Liver (tissue), 3 donors: ENCODE measurements around the gene EGLN1.

ENCODE experiments used
- CTCF ChIP-seq: fragments of 150-350 bp; IDR thresholded peaks from 2 replicates; pipeline ENCODE4 v1.5.1; 2017; ENCODE audit warnings: improper control_type of control experiment, low read depth, low read length; ENCODE audit not compliant: missing input control
- EGR1 ChIP-seq, 2 donors: IDR thresholded peaks; 2 replicates each; pipeline ENCODE4 v1.6.1; 2016 to 2018; ENCODE audit warnings: antibody characterized with exemption in 2 of 2, low read depth in 2 of 2
- FOXA1 ChIP-seq: IDR thresholded peaks from 2 replicates; pipeline ENCODE4 v1.6.1; 2016; ENCODE audit warnings: antibody characterized with exemption
- GABPA ChIP-seq, 2 donors: IDR thresholded peaks in 1 of 2; conservative IDR thresholded peaks in 1 of 2; 2 replicates each; pipeline ENCODE4 v1.6.1; 2016; ENCODE audit warnings: antibody characterized with exemption in 2 of 2, mild to moderate bottlenecking in 1 of 2, moderate library complexity in 1 of 2
- JUND ChIP-seq, 2 donors: IDR thresholded peaks; 2 replicates each; pipeline ENCODE4 v1.6.1; 2016; ENCODE audit warnings: antibody characterized with exemption in 2 of 2
- RXRA ChIP-seq, 2 donors: IDR thresholded peaks; 2 replicates each; pipeline ENCODE4 v1.6.1; 2017 to 2018; ENCODE audit warnings: antibody characterized with exemption in 2 of 2, mild to moderate bottlenecking in 1 of 2
- SP1 ChIP-seq: IDR thresholded peaks from 2 replicates; pipeline ENCODE4 v1.6.1; 2018; ENCODE audit warnings: antibody characterized with exemption, mild to moderate bottlenecking
- TAF1 ChIP-seq: conservative IDR thresholded peaks from 2 replicates; pipeline ENCODE4 v1.6.1; 2016; ENCODE audit warnings: antibody characterized with exemption, mild to moderate bottlenecking
- TF ChIP-seq, protein P1 (sequence below): IDR thresholded peaks from 2 replicates; pipeline ENCODE4 v1.6.1; 2016; ENCODE audit warnings: antibody characterized with exemption
- TF ChIP-seq, protein P2 (sequence below): IDR thresholded peaks from 2 replicates; pipeline ENCODE4 v1.6.1; 2016; ENCODE audit warnings: antibody characterized with exemption, mild to moderate bottlenecking
- donor health status: healthy.
- donor health status: healthy.

DNA sequence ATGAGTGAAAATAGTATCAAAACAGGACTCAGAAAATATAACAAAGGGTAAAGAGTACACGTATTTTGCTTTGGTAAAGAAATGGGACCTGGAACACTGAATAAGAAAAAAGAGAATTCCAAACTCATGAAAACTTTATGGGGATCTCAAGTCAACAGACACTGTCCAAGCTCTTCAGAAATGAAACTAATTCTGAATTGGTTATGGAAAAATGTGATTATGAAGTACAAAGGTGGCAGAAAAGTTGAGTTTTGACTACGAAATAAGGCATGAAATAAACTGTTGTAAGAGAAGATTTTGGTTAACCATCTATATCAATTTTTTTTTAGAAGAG, 8.4 kb downstream of the EGLN1 start:
- TF ChIP-seq, protein P1, sequence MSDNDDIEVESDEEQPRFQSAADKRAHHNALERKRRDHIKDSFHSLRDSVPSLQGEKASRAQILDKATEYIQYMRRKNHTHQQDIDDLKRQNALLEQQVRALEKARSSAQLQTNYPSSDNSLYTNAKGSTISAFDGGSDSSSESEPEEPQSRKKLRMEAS = no peak
- TF ChIP-seq JUND (IDR thresholded peaks at IDR 0.05) (no peak), TAF1 (no peak), CTCF (no peak), GABPA (IDR thresholded peaks at IDR 0.05 in 1 of 2, conservative IDR thresholded peaks at IDR 0.05 in 1 of 2) (no peak), EGR1 (IDR thresholded peaks at IDR 0.05; ENCODE audit: low read depth in 2 of 2) (no peak), FOXA1 (no peak), SP1 (no peak), RXRA (IDR thresholded peaks at IDR 0.05) (no peak)
- TF ChIP-seq, protein P2, sequence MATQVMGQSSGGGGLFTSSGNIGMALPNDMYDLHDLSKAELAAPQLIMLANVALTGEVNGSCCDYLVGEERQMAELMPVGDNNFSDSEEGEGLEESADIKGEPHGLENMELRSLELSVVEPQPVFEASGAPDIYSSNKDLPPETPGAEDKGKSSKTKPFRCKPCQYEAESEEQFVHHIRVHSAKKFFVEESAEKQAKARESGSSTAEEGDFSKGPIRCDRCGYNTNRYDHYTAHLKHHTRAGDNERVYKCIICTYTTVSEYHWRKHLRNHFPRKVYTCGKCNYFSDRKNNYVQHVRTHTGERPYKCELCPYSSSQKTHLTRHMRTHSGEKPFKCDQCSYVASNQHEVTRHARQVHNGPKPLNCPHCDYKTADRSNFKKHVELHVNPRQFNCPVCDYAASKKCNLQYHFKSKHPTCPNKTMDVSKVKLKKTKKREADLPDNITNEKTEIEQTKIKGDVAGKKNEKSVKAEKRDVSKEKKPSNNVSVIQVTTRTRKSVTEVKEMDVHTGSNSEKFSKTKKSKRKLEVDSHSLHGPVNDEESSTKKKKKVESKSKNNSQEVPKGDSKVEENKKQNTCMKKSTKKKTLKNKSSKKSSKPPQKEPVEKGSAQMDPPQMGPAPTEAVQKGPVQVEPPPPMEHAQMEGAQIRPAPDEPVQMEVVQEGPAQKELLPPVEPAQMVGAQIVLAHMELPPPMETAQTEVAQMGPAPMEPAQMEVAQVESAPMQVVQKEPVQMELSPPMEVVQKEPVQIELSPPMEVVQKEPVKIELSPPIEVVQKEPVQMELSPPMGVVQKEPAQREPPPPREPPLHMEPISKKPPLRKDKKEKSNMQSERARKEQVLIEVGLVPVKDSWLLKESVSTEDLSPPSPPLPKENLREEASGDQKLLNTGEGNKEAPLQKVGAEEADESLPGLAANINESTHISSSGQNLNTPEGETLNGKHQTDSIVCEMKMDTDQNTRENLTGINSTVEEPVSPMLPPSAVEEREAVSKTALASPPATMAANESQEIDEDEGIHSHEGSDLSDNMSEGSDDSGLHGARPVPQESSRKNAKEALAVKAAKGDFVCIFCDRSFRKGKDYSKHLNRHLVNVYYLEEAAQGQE = no peak
